GM12878 (cell line): Measurements from ENCODE around the gene ENPP7. TPM values are rescaled to one million over a fixed set of nuclear protein-coding genes. Genes with fewer than 3 reads are reported as not detected.

Source experiments
- ATAC-seq: fragments of 200-7000 bp; cut with Tn5 transposase; 3 replicates; pipeline ENCODE4 v1.9.1; 2020; ENCODE audit warnings: mild to moderate bottlenecking, moderate library complexity
- BruUV-seq: library from RNA; stranded (reverse); fragments of 400-500 nt; replicated peaks from 2 replicates; lab custom pipeline; 2021; lab: Mats Ljungman, UMichigan
- CTCF ChIA-PET: fragments of 300-600 bp; sonication (Branson Sonifier 250); formaldehyde crosslinking; extraction: SDS; loops from one replicate; lab custom pipeline; 2021; ENCODE audit warnings: inconsistent platforms; lab: Yijun Ruan, JAX
- POLR2A ChIA-PET: fragments of 350-600 bp; formaldehyde crosslinking; extraction: SDS; loops from one replicate; lab custom pipeline; 2021; ENCODE audit warnings: inconsistent platforms; lab: Charles Lee
- RAD21 ChIA-PET: fragments of 300-600 bp; sonication (Branson Sonifier 250); formaldehyde crosslinking; loops from one replicate; lab custom pipeline; 2023; ENCODE audit warnings: antibody characterized with exemption; ENCODE audit not compliant: unreplicated experiment; lab: Charles Lee
- SMC1A ChIA-PET: fragments of 300-600 bp; sonication (Branson Sonifier 250); formaldehyde crosslinking; loops from one replicate; lab custom pipeline; 2023; ENCODE audit not compliant: unreplicated experiment, uncharacterized antibody; lab: Charles Lee
- DNase-seq: peaks from one replicate; pipeline ENCODE4 v3.0.0-alpha.2; 2011; ENCODE audit warnings: low read depth, low spot score
- FAIRE-seq: peaks from 3 replicates; lab custom pipeline; 2011; peaks lifted over from hg19 to GRCh38; lab: Jason Lieb, UNC
- H2AFZ ChIP-seq: 2 replicates; pipeline ENCODE4 v1.6.0; 2011; ENCODE audit warnings: low read depth, low read length, control low read depth; ENCODE audit not compliant: control insufficient read depth
- H3K27ac ChIP-seq: 2 replicates; pipeline ENCODE4 v1.5.1; 2011; ENCODE audit warnings: control low read depth; ENCODE audit not compliant: control insufficient read depth, insufficient read depth
- H3K27me3 ChIP-seq, 2 experiments: replicated peaks in 1 of 2; 2 replicates each; pipeline versions ENCODE4 v1.6.0 to v1.6.1; 2011; ENCODE audit warnings: low read length in 1 of 2; ENCODE audit not compliant: control insufficient read depth in 2 of 2, insufficient read depth in 2 of 2
- H3K36me3 ChIP-seq, 2 experiments: 2 replicates each; pipeline ENCODE4 v1.5.1; 2011; ENCODE audit warnings: low read length in 1 of 2; ENCODE audit not compliant: control insufficient read depth in 2 of 2, insufficient read depth in 2 of 2
- H3K4me1 ChIP-seq: 2 replicates; pipeline ENCODE4 v1.6.1; 2011; ENCODE audit warnings: mild to moderate bottlenecking, low read length, moderate library complexity, mixed read lengths; ENCODE audit not compliant: control insufficient read depth, insufficient read depth
- H3K4me2 ChIP-seq: 2 replicates; pipeline ENCODE4 v1.6.0; 2011; ENCODE audit warnings: control low read depth; ENCODE audit not compliant: control insufficient read depth, insufficient read depth
- H3K4me3 ChIP-seq: fragments of 200-600 bp; sonication (generic); 2 replicates; pipeline ENCODE4 v1.5.1; 2016
- H3K79me2 ChIP-seq: 2 replicates; pipeline ENCODE4 v1.6.0; 2011; ENCODE audit warnings: low read length; ENCODE audit not compliant: control insufficient read depth, insufficient read depth
- H3K9ac ChIP-seq: 2 replicates; pipeline ENCODE4 v1.8.0; 2011; ENCODE audit warnings: low read length, control low read depth, mixed read lengths; ENCODE audit not compliant: control insufficient read depth, insufficient read depth
- H3K9me3 ChIP-seq: replicated peaks from 3 replicates; pipeline ENCODE4 v1.5.1; 2011; ENCODE audit warnings: mild to moderate bottlenecking, low read length; ENCODE audit not compliant: control insufficient read depth, insufficient read depth
- H4K20me1 ChIP-seq: 2 replicates; pipeline ENCODE4 v1.6.0; 2011; ENCODE audit not compliant: control insufficient read depth, insufficient read depth
- ASH2L ChIP-seq: fragments of 300-600, 200-600 bp; sonication (generic); IDR thresholded peaks from 2 replicates; pipeline ENCODE4 v1.6.1; 2017; ENCODE audit warnings: low read depth, mild to moderate bottlenecking, borderline replicate concordance
- NFYB ChIP-seq: IDR thresholded peaks from 2 replicates; pipeline ENCODE4 v1.6.1; 2011; ENCODE audit warnings: low read depth, mild to moderate bottlenecking, low read length, improper control_type of control experiment, moderate library complexity; ENCODE audit not compliant: insufficient read depth
- NRF1 ChIP-seq: conservative IDR thresholded peaks from 2 replicates; pipeline ENCODE4 v1.6.1; 2011; ENCODE audit warnings: mild to moderate bottlenecking, low read depth, low read length, improper control_type of control experiment
- RAD51 ChIP-seq: fragments of 450-650 bp; IDR thresholded peaks from 2 replicates; pipeline ENCODE4 v1.6.1; 2016; ENCODE audit warnings: moderate library complexity, mild to moderate bottlenecking, inconsistent platforms
- WGBS: methylation state at CpG from one replicate; pipeline ENCODE4 v1.1.6; 2016; ENCODE audit warnings: low lambda C conversion rate; ENCODE audit not compliant: insufficient replicate concordance, insufficient coverage; ENCODE audit errors: missing lambda C conversion rate; 5-methylcytosine and 5-hydroxymethylcytosine counted together
- in situ Hi-C: fragments of 300-500 bp; cut with MboI; formaldehyde crosslinking; loops from 9 replicates; pipeline ENCODE4 v1.14.3; 2018; ENCODE audit warnings: mixed read lengths
- intact Hi-C: fragments of 100-400 bp; cut with micrococcal nuclease; formaldehyde crosslinking; loops from one replicate; pipeline ENCODE4 v1.14.2; 2022; ENCODE audit not compliant: unreplicated experiment
- polyA plus RNA-seq, 11 experiments: library from polyadenylated mRNA; depleted of rRNA in 4 of 11; unstranded in 6 of 11; stranded (reverse) in 5 of 11; fragments of >200 nt; fragmentation: Nextera tagmentation in 4 of 11; fragmentation: Illumina TruSeq in 1 of 11; extraction: Ambion mirVana in 4 of 11; extraction: Trizol in 1 of 11; gene quantifications; 1 replicate in 1 of 11; 2 replicates in 10 of 11; pipeline versions ENCODE4 v1.2.1 to v1.2.3, GENCODE V29; 2011 to 2016; ENCODE audit warnings: inconsistent platforms in 2 of 11, missing spikeins in 2 of 11, low read depth in 1 of 11
- total RNA-seq, 4 experiments: library from RNA; depleted of rRNA in 3 of 4; stranded (reverse); fragments of >200 nt in 3 of 4; fragmentation: Illumina TruSeq in 1 of 4; extraction: Trizol in 1 of 4; gene quantifications; 2 replicates each; pipeline versions ENCODE4 v1.2.1 to v1.2.3, GENCODE V29; 2013 to 2021
- TF ChIP-seq, protein P1 (sequence below): fragments of 450-650 bp; IDR thresholded peaks from 2 replicates; pipeline ENCODE4 v1.6.1; 2017; ENCODE audit warnings: mild to moderate bottlenecking, low read depth, inconsistent platforms; ENCODE audit not compliant: poor library complexity, severe bottlenecking
- TF ChIP-seq, protein P2 (sequence below): IDR thresholded peaks from 2 replicates; pipeline ENCODE4 v1.6.1; 2012; ENCODE audit warnings: low read length, inconsistent platforms

The ENPP7 gene
- total and polyA plus RNA-seq, 10 of the 15 experiments (the other 5 are each of a cell fraction or from before 2014, with no cell fraction given): 0.04 to 0.41 (median 0.18) TPM; not detected in 1

DNA sequence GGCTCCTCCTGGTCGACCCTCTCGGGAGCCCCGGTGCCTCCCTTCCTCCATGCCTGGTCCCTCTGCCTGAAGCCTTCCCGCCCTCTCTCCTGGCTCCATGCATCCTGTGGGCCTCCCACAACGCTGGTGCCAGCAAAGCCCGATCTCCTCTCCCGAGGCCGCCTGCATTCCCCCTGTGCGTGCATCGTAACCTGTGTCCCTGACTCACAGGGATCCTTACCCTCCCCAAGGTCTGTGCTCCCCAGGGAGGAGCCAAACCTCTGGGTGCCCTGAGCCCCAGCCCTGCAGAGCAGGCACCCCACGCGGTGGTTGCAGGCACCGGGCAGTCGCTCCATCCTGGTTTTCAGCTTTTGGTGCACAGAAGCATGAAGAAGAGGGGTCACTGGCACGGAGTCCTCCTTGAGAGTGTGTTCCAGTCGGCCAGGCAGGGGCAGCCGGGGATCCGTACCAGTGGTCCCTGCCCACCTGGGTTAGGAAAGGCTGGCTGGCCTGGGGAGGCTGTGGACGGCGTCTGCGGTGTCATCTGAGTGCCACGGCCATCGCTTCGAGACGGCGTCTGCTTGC is 1.8 kb upstream of the ENPP7 start:
- WGBS: 65% methylated on average over 21 of the region's 26 CpGs
- Histone ChIP-seq H2AFZ (peak overlapping the region; percentile 82), H3K4me1 (peaks cover 6% of the 10 kb centered on the region), H3K4me2 (peak overlapping the region; percentile 68), H3K9ac (no peak overlapping the region), H3K27ac (no peak overlapping the region), H3K79me2 (peaks cover 7% of the 10 kb centered on the region), H3K27me3 (no peaks in the 10 kb centered on the region), H3K4me3 (no peak overlapping the region), H3K9me3 (no peaks in the 10 kb centered on the region), H4K20me1 (no peaks in the 10 kb centered on the region), H3K36me3 (no peaks in the 10 kb centered on the region; a peak in 1 of 4 replicates)
- TF ChIP-seq NFYB: 0 out of 2 replicates have a peak, but pooled peaks have one; percentile 6
- TF ChIP-seq, protein P1, sequence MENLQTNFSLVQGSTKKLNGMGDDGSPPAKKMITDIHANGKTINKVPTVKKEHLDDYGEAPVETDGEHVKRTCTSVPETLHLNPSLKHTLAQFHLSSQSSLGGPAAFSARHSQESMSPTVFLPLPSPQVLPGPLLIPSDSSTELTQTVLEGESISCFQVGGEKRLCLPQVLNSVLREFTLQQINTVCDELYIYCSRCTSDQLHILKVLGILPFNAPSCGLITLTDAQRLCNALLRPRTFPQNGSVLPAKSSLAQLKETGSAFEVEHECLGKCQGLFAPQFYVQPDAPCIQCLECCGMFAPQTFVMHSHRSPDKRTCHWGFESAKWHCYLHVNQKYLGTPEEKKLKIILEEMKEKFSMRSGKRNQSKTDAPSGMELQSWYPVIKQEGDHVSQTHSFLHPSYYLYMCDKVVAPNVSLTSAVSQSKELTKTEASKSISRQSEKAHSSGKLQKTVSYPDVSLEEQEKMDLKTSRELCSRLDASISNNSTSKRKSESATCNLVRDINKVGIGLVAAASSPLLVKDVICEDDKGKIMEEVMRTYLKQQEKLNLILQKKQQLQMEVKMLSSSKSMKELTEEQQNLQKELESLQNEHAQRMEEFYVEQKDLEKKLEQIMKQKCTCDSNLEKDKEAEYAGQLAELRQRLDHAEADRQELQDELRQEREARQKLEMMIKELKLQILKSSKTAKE: no peak
- no peak for TF ChIP-seq NRF1
- no peak for TF ChIP-seq ASH2L
- TF ChIP-seq, protein P2, sequence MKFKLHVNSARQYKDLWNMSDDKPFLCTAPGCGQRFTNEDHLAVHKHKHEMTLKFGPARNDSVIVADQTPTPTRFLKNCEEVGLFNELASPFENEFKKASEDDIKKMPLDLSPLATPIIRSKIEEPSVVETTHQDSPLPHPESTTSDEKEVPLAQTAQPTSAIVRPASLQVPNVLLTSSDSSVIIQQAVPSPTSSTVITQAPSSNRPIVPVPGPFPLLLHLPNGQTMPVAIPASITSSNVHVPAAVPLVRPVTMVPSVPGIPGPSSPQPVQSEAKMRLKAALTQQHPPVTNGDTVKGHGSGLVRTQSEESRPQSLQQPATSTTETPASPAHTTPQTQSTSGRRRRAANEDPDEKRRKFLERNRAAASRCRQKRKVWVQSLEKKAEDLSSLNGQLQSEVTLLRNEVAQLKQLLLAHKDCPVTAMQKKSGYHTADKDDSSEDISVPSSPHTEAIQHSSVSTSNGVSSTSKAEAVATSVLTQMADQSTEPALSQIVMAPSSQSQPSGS: no peak
- no peak for TF ChIP-seq RAD51
- ATAC-seq (peak; percentile 19), DNase-seq (no peak), FAIRE-seq (no peak)
- ChIA-PET RAD21 (no interaction called here), CTCF (interaction anchor here (0.7 to 2.7 kb wide), 3 partner anchors 12 to 280 kb away, joined by 3 to 10 read pairs (median 4); no protein-coding TSS in a partner anchor), SMC1A (no interaction called here), POLR2A (interaction anchor here (0.6 to 1.3 kb wide), 2 partner anchors 68 to 106 kb away, joined by 3 read pairs; partner anchors contain the start of gene CBX8)
- intact Hi-C loops (no loop called here), in situ Hi-C loops (no loop called here)
- BruUV-seq: no TSS peak
